GM21825 (cell line): Measurements from ENCODE around the gene UBR1.
"Not testable (repeated sequence)": the region's sequence is repeated elsewhere in the genome, so short reads cannot be mapped to it uniquely, and the experiment has no call there.

ENCODE experiments used
- ATAC-seq: cut with Tn5 transposase; IDR thresholded peaks from one replicate; pipeline ENCODE4 v1.9.1; 2021; ENCODE audit warnings: mild to moderate bottlenecking, moderate library complexity; ENCODE audit not compliant: unreplicated experiment

The UBR1 gene

GRCh38 chr15:42918047-42918446 lies 187.8 kb downstream of the UBR1 start:
- ATAC-seq, result no peak

GRCh38 chr15:42915654-42916315 lies 190.1 kb downstream of the UBR1 start:
- no peak for ATAC-seq

GRCh38 chr15:42914728-42915497 lies 190.9 kb downstream of the UBR1 start:
- ATAC-seq, result no peak

- ATAC-seq, result no peak
Observed at GRCh38 chr15:42911058-42911592, 194.7 kb downstream of the UBR1 start.

GRCh38 chr15:42908538-42908937 lies 197.3 kb downstream of the UBR1 start:
- ATAC-seq, result no peak

GRCh38 chr15:42903388-42904324 lies 202.2 kb downstream of the UBR1 start:
- ATAC-seq, result no peak

- ATAC-seq, result not testable (repeated sequence)
Observed at GRCh38 chr15:42893911-42894310, 211.9 kb downstream of the UBR1 start.
